Ovary (tissue), 9 donors: ENCODE data around the gene JADE1. TPM values are rescaled to one million over a fixed set of nuclear protein-coding genes. Genes with fewer than 3 reads are reported as not detected.

Experiments
- DNase-seq, 5 donors: peaks; one replicate each; pipeline ENCODE4 v3.0.0-alpha.2; 2019 to 2020
- H3K27ac ChIP-seq, 2 donors: fragments of 200-600 bp; one replicate each; pipeline versions ENCODE4 v1.5.1 to v1.8.0; 2019 to 2022
- H3K27me3 ChIP-seq: fragments of 200-600 bp; one replicate; pipeline ENCODE4 v1.8.0; 2022
- H3K36me3 ChIP-seq: fragments of 200-600 bp; sonication (generic); one replicate; pipeline ENCODE4 v1.5.1; 2019
- H3K4me1 ChIP-seq: one replicate; pipeline ENCODE4 v1.8.1; 2013; ENCODE audit warnings: mild to moderate bottlenecking, moderate library complexity; ENCODE audit not compliant: insufficient read depth
- H3K4me3 ChIP-seq: fragments of 200-600 bp; sonication (generic); one replicate; pipeline ENCODE4 v1.5.1; 2017
- H3K9me3 ChIP-seq, 2 donors: fragments of 200-600 bp in 1 of 2; sonication (generic) in 1 of 2; one replicate each; pipeline versions ENCODE4 v1.5.1 to v1.8.1; 2013 to 2019; ENCODE audit warnings: mild to moderate bottlenecking in 1 of 2, moderate library complexity in 1 of 2
- CTCF ChIP-seq, 3 donors: fragments of 450-650 bp in 2 of 3; fragments of 200-600 bp in 1 of 3; IDR thresholded peaks; one replicate each; pipeline versions ENCODE4 v1.5.1 to v1.8.0; 2016 to 2022; ENCODE audit warnings: antibody characterized with exemption in 3 of 3, mild to moderate bottlenecking in 1 of 3
- EP300 ChIP-seq: sonication (generic); formaldehyde crosslinking; IDR thresholded peaks from one replicate; pipeline ENCODE4 v1.6.1; 2017; ENCODE audit warnings: antibody characterized with exemption
- POLR2A ChIP-seq: fragments of 450-650 bp; IDR thresholded peaks from one replicate; pipeline ENCODE4 v1.6.1; 2017; ENCODE audit warnings: antibody characterized with exemption, mild to moderate bottlenecking, moderate library complexity
- WGBS, 3 donors: extraction: QIAGEN DNeasy Blood & Tissue Kit in 1 of 3; methylation state at CpG; one replicate each; pipeline versions ENCODE4 v1.1.5 to v1.1.7; 2013 to 2017; 5-methylcytosine and 5-hydroxymethylcytosine counted together
- intact Hi-C, 4 donors: fragments of 100-400 bp; cut with DNase I; formaldehyde crosslinking; loops; one replicate each; pipeline versions ENCODE4 v1.11.0 to v1.15.1; 2022 to 2023
- polyA plus RNA-seq, 2 donors: library from polyadenylated mRNA; stranded (reverse); fragments of 200-250 nt in 1 of 2; fragments of 350-450 nt in 1 of 2; fragmentation: Illumina TruSeq in 1 of 2; extraction: RNeasy Lipid Tissue Mini Kit (QIAGEN cat#74804) in 1 of 2; gene quantifications; one replicate each; pipeline ENCODE4 v1.2.3, GENCODE V29; 2013 to 2014
- total RNA-seq, 7 donors: library from RNA; depleted of rRNA in 2 of 7; stranded (reverse); fragments of >200 nt in 2 of 7; fragmentation: NEBNext Ultra II Directional in 3 of 7; extraction: Animal tissue kit (Norgen Biotek cat#: 25700) in 3 of 7; gene quantifications; one replicate each; pipeline versions ENCODE4 v1.1.0 to v1.2.4, GENCODE V29; 2016 to 2023
- donor health status: DM: no; HTN: no; CAD: no; lungs with moderate emphysema.
- donor health status: DM: no; HTN: no; CAD: no.
- donor health status: Bipolar disorder and iron deficiency.
- donor health status: DM: yes; HTN: yes; CAD: no.
- donor health status: DM: no; HTN: no; CAD: no.
- donor health status: DM: yes; HTN: yes; CAD: no.

Gene JADE1
- total and polyA plus RNA-seq, 9 donors: 21.3 to 48.6 (median 34.9) TPM

- no peak for DNase-seq
- Histone ChIP-seq H3K36me3 (no peaks in the 10 kb centered on the region), H3K27ac (no peak overlapping the region), H3K4me1 (peaks cover 26% of the 10 kb centered on the region), H3K9me3 (no peaks in the 10 kb centered on the region), H3K27me3 (no peaks in the 10 kb centered on the region), H3K4me3 (no peak overlapping the region)
- intact Hi-C loops: no loop called here
- TF ChIP-seq EP300: no peak
- TF ChIP-seq CTCF (IDR thresholded peaks at IDR 0.05): no peak
- no peak for TF ChIP-seq POLR2A
- 95 to 97% (median 96%) methylated on average over 2 of the region's 2 CpGs for WGBS, 3 donors
Measured at GRCh38 chr4:128841402-128841801, 31.9 kb downstream of the JADE1 start.

GRCh38 chr4:128844931-128845330, 35.4 kb downstream of the JADE1 start:
- peak; percentile 79 to 91 (median 82) for DNase-seq
- Histone ChIP-seq H3K27me3 (no peaks in the 10 kb centered on the region), H3K9me3 (no peaks in the 10 kb centered on the region), H3K36me3 (no peaks in the 10 kb centered on the region), H3K27ac (peak overlapping the region in 1 of 2 donors; percentile 62), H3K4me3 (no peak overlapping the region), H3K4me1 (peaks cover 24% of the 10 kb centered on the region)
- no peak for TF ChIP-seq CTCF (IDR thresholded peaks at IDR 0.05)
- TF ChIP-seq POLR2A: no peak
- no peak for TF ChIP-seq EP300
- WGBS, 3 donors: 11 to 24% (median 16%) methylated on average over 4 of the region's 4 CpGs
- intact Hi-C loops: no loop called here

GRCh38 chr4:128846063-128846462, 36.6 kb downstream of the JADE1 start:
- 79 to 91% (median 84%) methylated on average over 4 of the region's 4 CpGs for WGBS, 3 donors
- no peak overlapping the region for H3K4me3 ChIP-seq
- intact Hi-C loops: no loop called here
- H3K27ac ChIP-seq: no peak overlapping the region
- H3K4me1 ChIP-seq: peaks cover 21% of the 10 kb centered on the region
- H3K27me3 ChIP-seq: no peaks in the 10 kb centered on the region
- TF ChIP-seq CTCF (IDR thresholded peaks at IDR 0.05): no peak
- TF ChIP-seq EP300: no peak
- TF ChIP-seq POLR2A: no peak
- H3K9me3 ChIP-seq: no peaks in the 10 kb centered on the region
- no peak for DNase-seq
- no peaks in the 10 kb centered on the region for H3K36me3 ChIP-seq

DNA sequence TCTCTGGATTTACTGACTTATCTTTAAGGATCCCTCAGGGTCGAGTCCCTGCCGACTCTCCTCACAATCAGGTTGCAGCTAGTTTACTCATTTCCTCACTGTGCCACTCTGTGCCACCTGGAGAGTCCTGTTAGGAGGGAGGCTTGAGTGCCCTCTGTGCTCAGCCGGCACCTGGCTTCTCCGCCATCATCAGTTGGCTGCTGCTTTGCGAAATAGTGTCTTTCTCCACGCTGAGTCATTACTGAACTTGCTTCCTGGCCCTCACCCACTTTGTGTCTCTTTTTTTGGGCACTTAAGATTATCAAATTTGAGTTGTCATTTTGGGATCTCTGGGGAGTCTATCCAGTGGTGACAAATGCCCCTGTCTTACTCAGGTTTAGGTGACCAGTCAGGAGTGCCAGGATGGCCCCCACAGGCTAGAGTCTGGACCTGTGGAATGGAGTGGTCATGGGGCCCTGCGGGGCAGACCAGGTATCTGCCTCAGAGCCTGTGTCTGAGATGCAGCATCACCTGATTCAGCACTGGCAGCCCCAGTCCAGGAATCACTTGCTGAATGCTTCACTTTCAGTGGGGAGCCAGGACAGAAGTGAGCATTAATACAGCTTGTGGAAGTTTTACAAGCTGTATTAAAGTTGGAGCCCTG, 37.7 kb downstream of the JADE1 start:
- DNase-seq: no peak
- Histone ChIP-seq H3K27me3 (no peaks in the 10 kb centered on the region), H3K27ac (no peak overlapping the region), H3K4me1 (peaks cover 18% of the 10 kb centered on the region), H3K9me3 (no peaks in the 10 kb centered on the region), H3K4me3 (no peak overlapping the region), H3K36me3 (no peaks in the 10 kb centered on the region)
- TF ChIP-seq CTCF (IDR thresholded peaks at IDR 0.05) (no peak), EP300 (no peak), POLR2A (no peak)
- 95 to 97% (median 95%) methylated on average over 7 of the region's 7 CpGs for WGBS, 3 donors
- intact Hi-C loops: no loop called here
